NK-92 treated with Interleukin-12 subunit alpha and Interleukin-12 subunit beta, amount 100 ng/mL, for 24 hours (cell line): ENCODE results near the gene ZNF791.
A peak's percentile ranks its signal among the peaks of the same experiment; 100 is the strongest.
"Not testable (repeated sequence)": the region's sequence is repeated elsewhere in the genome, so short reads cannot be mapped to it uniquely, and the experiment has no call there.

Source experiments
- DNase-seq: peaks from one replicate; lab custom pipeline; 2025; lab: John Stamatoyannopoulos, UW

The ZNF791 gene

GRCh38 chr19:12667731-12668302, 57.1 kb downstream of the ZNF791 start:
- DNase-seq = no peak

GRCh38 chr19:12668346-12668745, 57.6 kb downstream of the ZNF791 start:
- DNase-seq = no peak

- DNase-seq = no peak
Observed at GRCh38 chr19:12668932-12669269, 58.2 kb downstream of the ZNF791 start.

DNA sequence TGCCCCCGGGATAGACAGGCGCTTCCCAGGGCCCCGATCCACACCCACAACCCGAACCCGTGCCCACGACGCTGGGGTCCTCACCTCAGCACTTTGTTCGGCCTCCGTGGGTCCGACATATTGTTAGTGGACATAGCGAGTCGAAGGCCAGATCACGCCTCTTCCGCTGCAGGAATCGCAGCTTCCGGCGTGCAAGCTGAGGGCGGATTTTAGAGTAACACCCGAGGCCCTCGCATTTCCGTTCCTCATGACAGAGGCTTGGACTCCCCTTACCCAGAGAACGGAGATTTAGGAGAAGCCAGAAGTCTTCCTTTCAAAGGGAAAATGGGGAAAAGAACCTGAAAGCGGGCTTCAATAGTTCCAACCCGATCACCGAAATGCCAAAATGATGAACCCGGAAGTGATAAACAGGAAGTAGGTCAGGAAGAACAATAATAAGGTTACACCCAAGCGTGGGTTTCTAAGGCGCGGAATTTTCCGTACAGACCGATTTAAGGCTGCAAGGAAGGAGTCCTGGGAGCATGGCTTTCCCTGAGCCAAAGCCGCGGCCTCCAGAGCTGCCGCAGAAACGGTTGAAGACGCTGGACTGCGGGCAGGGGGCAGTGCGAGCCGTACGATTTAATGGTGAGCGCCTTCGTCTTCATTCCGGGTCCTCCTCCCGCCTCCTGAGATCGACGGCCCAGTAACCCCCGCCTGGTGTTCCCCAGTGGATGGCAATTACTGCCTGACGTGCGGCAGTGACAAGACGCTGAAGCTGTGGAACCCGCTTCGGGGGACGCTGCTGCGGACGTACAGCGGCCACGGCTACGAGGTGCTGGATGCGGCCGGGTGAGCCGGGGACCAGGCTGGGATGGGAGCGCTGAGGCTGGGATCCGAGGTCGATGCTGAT, 58.8 kb downstream of the ZNF791 start:
- DNase-seq = peak; percentile 45

- DNase-seq = no peak
Observed at GRCh38 chr19:12670159-12670928, 59.6 kb downstream of the ZNF791 start.

DNA sequence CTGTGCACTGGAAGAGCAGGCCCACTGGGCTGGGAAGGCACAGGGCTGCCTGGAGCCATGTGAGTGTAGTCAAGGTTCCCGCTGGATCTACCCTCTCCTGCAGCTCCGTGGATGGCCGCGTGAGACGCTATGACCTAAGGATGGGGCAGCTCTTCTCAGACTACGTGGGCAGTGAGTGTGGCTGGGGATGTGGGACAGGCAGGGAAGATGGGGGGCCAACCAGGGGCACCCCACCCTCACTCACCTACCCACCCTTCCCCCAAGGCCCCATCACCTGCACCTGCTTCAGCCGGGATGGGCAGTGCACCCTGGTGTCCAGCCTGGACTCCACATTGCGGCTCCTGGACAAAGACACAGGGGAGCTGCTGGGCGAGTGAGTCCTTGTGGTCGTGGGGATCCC, 62.0 kb downstream of the ZNF791 start:
- DNase-seq = no peak

DNA sequence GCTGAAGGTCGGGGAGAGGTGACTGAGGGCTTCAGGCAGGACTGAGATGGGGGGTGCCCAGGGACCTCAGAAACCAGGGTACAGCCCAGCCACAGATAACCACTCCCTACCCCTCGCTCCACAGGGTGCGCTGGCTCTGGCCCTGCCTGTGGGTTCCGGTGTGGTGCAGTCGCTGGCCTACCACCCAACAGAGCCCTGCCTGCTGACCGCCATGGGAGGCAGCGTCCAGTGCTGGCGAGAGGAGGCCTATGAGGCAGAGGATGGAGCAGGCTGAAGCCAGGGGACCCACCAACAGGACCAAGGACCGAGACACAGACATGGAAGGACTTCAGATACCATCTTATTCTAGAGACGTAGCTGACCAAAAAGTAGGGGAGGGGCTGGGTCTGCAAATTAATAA, 64.7 kb downstream of the ZNF791 start:
- no peak for DNase-seq

GRCh38 chr19:12675940-12676339, 65.2 kb downstream of the ZNF791 start:
- DNase-seq = no peak

DNA sequence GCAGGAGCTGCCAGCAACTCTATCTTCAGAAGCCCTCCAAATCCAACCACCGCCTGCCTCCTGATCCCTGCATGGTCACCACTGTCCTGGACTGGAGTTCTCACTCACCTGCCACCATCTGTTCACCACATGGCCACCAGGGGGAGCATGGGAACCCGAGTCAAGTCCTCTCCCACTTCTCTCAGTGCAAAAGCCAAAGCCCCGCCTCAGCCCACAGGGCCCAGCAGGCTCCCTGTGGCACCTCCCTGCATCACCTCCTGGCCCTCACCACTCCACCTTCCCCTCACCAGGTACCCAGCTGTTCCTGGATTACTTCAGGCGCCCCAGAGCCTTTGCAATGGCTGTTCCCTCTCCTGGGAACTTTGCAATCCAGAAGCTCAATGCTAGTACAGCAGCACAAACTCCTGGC, 65.7 kb downstream of the ZNF791 start:
- DNase-seq = peak; percentile 68

DNA sequence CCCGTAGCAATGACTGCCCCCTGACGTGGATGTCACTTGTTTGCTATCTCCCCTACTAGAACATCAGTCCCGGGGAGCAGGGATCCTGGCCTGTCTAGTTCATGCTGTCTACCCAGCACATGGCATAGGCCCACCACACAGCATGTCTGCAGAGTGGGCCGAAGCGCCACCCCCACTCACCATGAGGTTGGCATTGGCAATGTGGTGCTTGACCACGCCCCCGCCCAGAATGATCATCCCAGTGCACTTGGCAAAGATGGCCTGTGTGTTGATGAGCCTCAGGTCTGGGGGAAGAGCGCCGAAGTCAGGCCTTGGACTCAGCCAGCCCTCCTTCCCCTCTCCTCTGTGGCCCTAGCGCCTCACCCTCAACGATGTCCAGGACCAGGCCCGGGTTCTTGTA, 66.2 kb downstream of the ZNF791 start:
- DNase-seq = no peak

- DNase-seq = not testable (repeated sequence)
Observed at GRCh38 chr19:12678039-12678438, 67.3 kb downstream of the ZNF791 start.

GRCh38 chr19:12680034-12680433, 69.3 kb downstream of the ZNF791 start:
- DNase-seq = no peak

DNA sequence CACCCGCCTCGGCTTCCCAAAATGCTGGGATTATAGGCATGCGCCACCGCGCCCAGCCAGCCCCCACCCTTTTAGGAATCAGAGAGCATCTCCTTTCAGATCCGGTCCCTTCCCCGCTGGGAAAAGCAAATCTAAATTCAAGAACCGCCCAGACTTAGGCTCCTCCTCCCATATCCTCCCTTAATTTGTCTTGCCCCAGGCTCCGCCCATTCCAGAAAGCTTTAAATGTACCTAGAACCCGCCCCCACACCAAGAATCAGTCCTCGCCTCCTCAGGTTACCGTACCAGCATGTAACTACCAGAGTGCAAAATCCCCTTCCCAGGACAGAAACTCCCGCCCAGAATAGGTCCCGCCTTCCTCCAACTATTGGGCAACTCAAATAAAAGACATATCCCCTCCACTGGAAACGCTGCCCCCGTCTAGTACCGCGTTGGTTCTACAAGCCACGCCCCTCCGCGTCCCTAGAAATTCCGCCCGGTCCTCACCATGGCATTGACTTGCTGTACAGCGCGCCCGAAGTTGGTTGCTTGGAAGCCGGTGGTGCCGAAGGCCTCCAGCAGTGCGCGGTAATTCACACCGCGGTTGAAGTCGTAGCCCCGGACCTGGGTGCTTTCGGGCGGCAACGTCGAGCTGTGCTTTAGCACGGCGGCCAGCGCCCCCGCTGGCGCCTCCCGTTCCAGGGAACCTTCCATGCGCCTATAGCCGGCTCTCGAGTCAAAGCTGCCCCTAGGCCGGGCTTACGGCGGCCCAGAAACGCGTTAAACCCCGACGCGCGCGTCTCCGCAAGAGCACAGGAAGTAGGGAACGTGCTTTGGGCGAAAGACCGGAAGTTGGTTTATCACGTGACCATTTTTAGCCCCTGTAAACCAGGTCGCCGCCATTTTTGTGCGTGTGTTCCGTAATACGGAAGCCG, 70.6 kb downstream of the ZNF791 start, which contains the start of gene DHPS:
Gene DHPS (minus strand): TSS at position 807 of the 914 bp plus-strand sequence. CDS start 114 bp downstream, at position 693.
- peak; percentile 86 for DNase-seq
